CD14-positive monocyte (primary cell): Measurements from ENCODE around the gene ZSCAN5A. TPM values are rescaled to one million over a fixed set of nuclear protein-coding genes. Genes with fewer than 3 reads are reported as not detected.

ENCODE experiments used
- DNase-seq, 3 donors: peaks; one replicate each; pipeline ENCODE4 v3.0.0-alpha.2; 2011 to 2022
- H2AFZ ChIP-seq: 2 replicates; pipeline ENCODE4 v1.6.0; 2012; ENCODE audit warnings: mild to moderate bottlenecking, low read depth, low read length, inconsistent platforms; ENCODE audit not compliant: insufficient read depth, poor library complexity, severe bottlenecking
- H3K27ac ChIP-seq, 2 donors: 1 replicate in 1 of 2; 2 replicates in 1 of 2; pipeline ENCODE4 v1.5.1; 2012 to 2013; ENCODE audit warnings: low read length in 2 of 2, control low read depth in 1 of 2, inconsistent platforms in 1 of 2, low read depth in 1 of 2, mild to moderate bottlenecking in 1 of 2
- H3K27me3 ChIP-seq, 2 donors: one replicate each; pipeline versions ENCODE4 v1.6.0 to v1.6.1; 2011 to 2013; ENCODE audit warnings: low read length in 2 of 2; ENCODE audit not compliant: control insufficient read depth in 2 of 2, insufficient read depth in 2 of 2
- H3K36me3 ChIP-seq, 2 donors: replicated peaks in 1 of 2; 1 replicate in 1 of 2; 2 replicates in 1 of 2; pipeline versions ENCODE4 v1.5.1 to v1.6.1; 2012 to 2013; ENCODE audit warnings: low read length in 2 of 2, control low read depth in 1 of 2, inconsistent platforms in 1 of 2, mild to moderate bottlenecking in 1 of 2; ENCODE audit not compliant: insufficient read depth in 2 of 2, control insufficient read depth in 1 of 2
- H3K4me1 ChIP-seq, 2 donors: 1 replicate in 1 of 2; 2 replicates in 1 of 2; pipeline versions ENCODE4 v1.5.1 to v1.6.1; 2012 to 2013; ENCODE audit warnings: low read length in 2 of 2, control low read depth in 1 of 2, inconsistent platforms in 1 of 2, mild to moderate bottlenecking in 1 of 2, moderate library complexity in 1 of 2; ENCODE audit not compliant: insufficient read depth in 2 of 2, control insufficient read depth in 1 of 2
- H3K4me2 ChIP-seq: replicated peaks from 2 replicates; pipeline ENCODE3; 2012; ENCODE audit warnings: low read length, moderate library complexity, mild to moderate bottlenecking; ENCODE audit not compliant: poor library complexity, severe bottlenecking; ENCODE audit errors: extremely low read depth
- H3K4me3 ChIP-seq, 3 experiments: fragments of 200-600 bp in 1 of 3; sonication (generic) in 1 of 3; replicated peaks in 1 of 3; 1 replicate in 2 of 3; 2 replicates in 1 of 3; pipeline ENCODE4 v1.5.1; 2011 to 2013; ENCODE audit warnings: low read length in 3 of 3, mild to moderate bottlenecking in 3 of 3, control low read depth in 2 of 3, low read depth in 2 of 3, inconsistent platforms in 1 of 3, moderate library complexity in 1 of 3
- H3K79me2 ChIP-seq: 2 replicates; pipeline ENCODE4 v1.6.0; 2012; ENCODE audit warnings: mild to moderate bottlenecking, control low read depth, inconsistent platforms, low read length, moderate library complexity; ENCODE audit not compliant: insufficient read depth
- H3K9ac ChIP-seq: 2 replicates; pipeline ENCODE4 v1.6.0; 2017; ENCODE audit warnings: low read length, mild to moderate bottlenecking; ENCODE audit not compliant: insufficient read depth, poor library complexity, severe bottlenecking
- H3K9me3 ChIP-seq, 2 donors: replicated peaks in 1 of 2; 1 replicate in 1 of 2; 2 replicates in 1 of 2; pipeline versions ENCODE4 v1.5.1 to v1.6.1; 2012 to 2013; ENCODE audit warnings: low read length in 2 of 2, control low read depth in 1 of 2; ENCODE audit not compliant: control insufficient read depth in 1 of 2, insufficient read depth in 1 of 2
- H4K20me1 ChIP-seq: 2 replicates; pipeline ENCODE4 v1.6.0; 2012; ENCODE audit warnings: mild to moderate bottlenecking, low read length, control low read depth, moderate library complexity; ENCODE audit not compliant: insufficient read depth
- H3K27ac Mint-ChIP-seq, 7 donors: one replicate each; pipeline ENCODE4 v1.8.0; 2020; ENCODE audit warnings: mild to moderate bottlenecking in 7 of 7, mixed read lengths in 7 of 7, moderate library complexity in 6 of 7, inconsistent platforms in 2 of 7
- H3K27me3 Mint-ChIP-seq, 3 donors: one replicate each; pipeline ENCODE4 v1.8.0; 2021 to 2022; ENCODE audit warnings: low read depth in 3 of 3, mild to moderate bottlenecking in 3 of 3, mixed read lengths in 3 of 3, moderate library complexity in 3 of 3, inconsistent platforms in 1 of 3
- H3K36me3 Mint-ChIP-seq, 2 donors: one replicate each; pipeline ENCODE4 v1.8.0; 2020; ENCODE audit warnings: mixed read lengths in 2 of 2, inconsistent platforms in 1 of 2, mild to moderate bottlenecking in 1 of 2
- H3K4me1 Mint-ChIP-seq: one replicate; pipeline ENCODE4 v1.8.0; 2020; ENCODE audit warnings: mild to moderate bottlenecking, mixed read lengths
- H3K4me3 Mint-ChIP-seq, 2 donors: one replicate each; pipeline ENCODE4 v1.8.0; 2020; ENCODE audit warnings: mild to moderate bottlenecking in 2 of 2, mixed read lengths in 2 of 2, moderate library complexity in 1 of 2
- H3K9me3 Mint-ChIP-seq, 7 donors: one replicate each; pipeline ENCODE4 v1.8.0; 2020 to 2022; ENCODE audit warnings: mixed read lengths in 7 of 7, mild to moderate bottlenecking in 6 of 7, moderate library complexity in 6 of 7, inconsistent platforms in 2 of 7
- CTCF ChIP-seq: fragments of 200-600 bp; IDR thresholded peaks from one replicate; pipeline ENCODE4 v1.8.0; 2022; ENCODE audit warnings: antibody characterized with exemption, mild to moderate bottlenecking
- WGBS: methylation state at CpG from one replicate; pipeline ENCODE4 v1.1.5; 2013; ENCODE audit warnings: missing lambda C conversion rate; ENCODE audit not compliant: insufficient coverage; 5-methylcytosine and 5-hydroxymethylcytosine counted together
- intact Hi-C, 2 donors: fragments of 100-400 bp; cut with micrococcal nuclease; formaldehyde crosslinking; loops; one replicate each; pipeline versions ENCODE4 v1.15.0 to v1.15.1; 2023
- polyA plus RNA-seq, 3 donors: library from polyadenylated mRNA; depleted of rRNA in 1 of 3; unstranded in 2 of 3; stranded (reverse) in 1 of 3; fragments of 300-500 nt in 2 of 3; fragments of >200 nt in 1 of 3; fragmentation: Illumina TruSeq in 2 of 3; gene quantifications; 1 replicate in 2 of 3; 2 replicates in 1 of 3; pipeline ENCODE4 v1.2.3, GENCODE V29; 2012 to 2021

ZSCAN5A gene
- polyA plus RNA-seq, 3 donors = 5.3 to 11.3 (median 6.3) TPM

- Histone ChIP-seq H3K4me1 (peaks cover 21 to 28% of the 10 kb centered on the region in 2 donors), H2AFZ (no peak overlapping the region), H3K4me2 (no peak overlapping the region), H4K20me1 (no peaks in the 10 kb centered on the region), H3K27ac (no peak overlapping the region), H3K9me3 (no peaks in the 10 kb centered on the region), H3K36me3 (no peaks in the 10 kb centered on the region), H3K27me3 (no peaks in the 10 kb centered on the region), H3K4me3 (no peak overlapping the region), H3K9ac (no peak overlapping the region), H3K79me2 (no peaks in the 10 kb centered on the region)
- Mint-ChIP-seq H3K4me3 (no peak overlapping the region), H3K36me3 (peaks cover 13 to 23% of the 10 kb centered on the region in 2 donors), H3K27me3 (no peaks in the 10 kb centered on the region), H3K9me3 (peaks cover 0 to 4% (median 0%) of the 10 kb centered on the region in 7 donors), H3K4me1 (peaks cover 50% of the 10 kb centered on the region), H3K27ac (peak overlapping the region in 4 of 7 donors; percentile 7 to 88 (median 36))
- no peak for TF ChIP-seq CTCF
- WGBS = 98% methylated on average over 5 of the region's 6 CpGs
- intact Hi-C loops = no loop called here
- DNase-seq = no peak
These were observed 45.3 kb downstream of the ZSCAN5A start for GRCh38 chr19:56269348-56269747.

GRCh38 chr19:56266051-56266450, 48.6 kb downstream of the ZSCAN5A start:
- H3K4me2 ChIP-seq = no peak overlapping the region
- intact Hi-C loops = no loop called here
- peaks cover 5 to 12% of the 10 kb centered on the region in 2 donors for H3K36me3 Mint-ChIP-seq
- H3K27ac Mint-ChIP-seq = no peak overlapping the region
- no peaks in the 10 kb centered on the region for H3K79me2 ChIP-seq
- H3K27me3 ChIP-seq = no peaks in the 10 kb centered on the region
- H3K4me1 ChIP-seq = peaks cover 14 to 22% of the 10 kb centered on the region in 2 donors
- no peak overlapping the region for H3K4me3 ChIP-seq
- no peak for DNase-seq
- H3K4me1 Mint-ChIP-seq = peaks cover 41% of the 10 kb centered on the region
- H3K27ac ChIP-seq = no peak overlapping the region
- no peaks in the 10 kb centered on the region for H4K20me1 ChIP-seq
- no peak overlapping the region for H3K9ac ChIP-seq
- TF ChIP-seq CTCF = no peak
- H3K27me3 Mint-ChIP-seq = no peaks in the 10 kb centered on the region
- no peaks in the 10 kb centered on the region for H3K36me3 ChIP-seq
- H3K4me3 Mint-ChIP-seq = no peak overlapping the region
- H3K9me3 ChIP-seq = no peaks in the 10 kb centered on the region
- WGBS = no CpG with 5 or more reads among the region's 3 CpGs
- no peak overlapping the region for H2AFZ ChIP-seq
- H3K9me3 Mint-ChIP-seq = peaks cover 0 to 4% (median 0%) of the 10 kb centered on the region in 7 donors
